ENCODE measurements around the gene ADISSP. TPM values are rescaled to one million over a fixed set of nuclear protein-coding genes. Genes with fewer than 3 reads are reported as not detected.

Gene ADISSP
- total RNA-seq, 2 donors from 2014 or later: 11.2 to 26.7 TPM

GRCh38 chr20:3777381-3777715, 9.8 kb upstream of the ADISSP start:
- H3K36me3 ChIP-seq (replicated peaks in 1 of 2; ENCODE audit: insufficient read depth in 1 of 2, low read depth in 2 of 2): no peaks in the 10 kb centered on the region
- H3K4me3 ChIP-seq: peak overlapping the region in 1 of 2 donors; percentile 8
- H3K27ac ChIP-seq: no peak overlapping the region
- no peaks in the 10 kb centered on the region for H3K9me3 ChIP-seq
- WGBS, 2 donors: 13 to 50% methylated on average over 2 to 16 of the region's 16 CpGs
- intact Hi-C loops (cut with DNase I): no loop called here
- no peak for DNase-seq
- peaks cover 31% of the 10 kb centered on the region for H3K4me1 ChIP-seq
- TF ChIP-seq CTCF (IDR thresholded peaks at IDR 0.05): no peak
- TF ChIP-seq POLR2A (IDR thresholded peaks at IDR 0.05): no peak
- ATAC-seq: no peak
- no peaks in the 10 kb centered on the region for H3K27me3 ChIP-seq

GRCh38 chr20:3775457-3776108, 8.0 kb upstream of the ADISSP start:
- ATAC-seq: no peak
- Histone ChIP-seq H3K9me3 (no peaks in the 10 kb centered on the region), H3K27ac (no peak overlapping the region), H3K4me3 (no peak overlapping the region), H3K27me3 (no peaks in the 10 kb centered on the region), H3K4me1 (peaks cover 16% of the 10 kb centered on the region), H3K36me3 (replicated peaks in 1 of 2; ENCODE audit: insufficient read depth in 1 of 2, low read depth in 2 of 2) (no peaks in the 10 kb centered on the region)
- no peak for DNase-seq
- no peak for TF ChIP-seq CTCF (IDR thresholded peaks at IDR 0.05)
- no peak for TF ChIP-seq POLR2A (IDR thresholded peaks at IDR 0.05)
- 82 to 86% methylated on average over 4 of the region's 4 CpGs for WGBS, 2 donors
- intact Hi-C loops (cut with DNase I): no loop called here

- Histone ChIP-seq H3K27me3 (no peaks in the 10 kb centered on the region), H3K27ac (no peak overlapping the region), H3K36me3 (replicated peaks in 1 of 2; ENCODE audit: insufficient read depth in 1 of 2, low read depth in 2 of 2) (no peaks in the 10 kb centered on the region), H3K4me1 (peaks cover 22% of the 10 kb centered on the region), H3K9me3 (no peaks in the 10 kb centered on the region), H3K4me3 (no peak overlapping the region)
- 68 to 70% methylated on average over 7 of the region's 7 CpGs for WGBS, 2 donors
- no peak for TF ChIP-seq POLR2A (IDR thresholded peaks at IDR 0.05)
- TF ChIP-seq CTCF (IDR thresholded peaks at IDR 0.05): no peak
- ATAC-seq (no peak), DNase-seq (no peak)
- intact Hi-C loops (cut with DNase I): no loop called here
These were observed 4.1 kb upstream of the ADISSP start for GRCh38 chr20:3771552-3772058.

GRCh38 chr20:3768342-3769130, 983 bp upstream of the ADISSP start:
- Histone ChIP-seq H3K4me1 (peaks cover 22% of the 10 kb centered on the region), H3K9me3 (no peaks in the 10 kb centered on the region), H3K27ac (peak overlapping the region; percentile 75 to 84 (median 79)), H3K36me3 (replicated peaks in 1 of 2; ENCODE audit: insufficient read depth in 1 of 2, low read depth in 2 of 2) (no peaks in the 10 kb centered on the region), H3K4me3 (peak overlapping the region; percentile 36 to 42), H3K27me3 (no peaks in the 10 kb centered on the region)
- peak; percentile 64 to 74 (median 72) for DNase-seq
- peak; percentile 47 for ATAC-seq
- TF ChIP-seq POLR2A (IDR thresholded peaks at IDR 0.05) (no peak), CTCF (IDR thresholded peaks at IDR 0.05) (peak; percentile 21 to 58 (median 50))
- WGBS, 2 donors: 4 to 18% methylated on average over 8 to 50 of the region's 51 CpGs
- intact Hi-C loops (cut with DNase I): no loop called here

All from body of pancreas (tissue), 4 donors.